H1 (cell line): ENCODE data around the gene HTR4. TPM values are rescaled to one million over a fixed set of nuclear protein-coding genes. Genes with fewer than 3 reads are reported as not detected.

ENCODE experiments used
- CTCF ChIA-PET: fragments of 300-600 bp; sonication (Branson Sonifier 250); formaldehyde crosslinking; loops from one replicate; lab custom pipeline; 2021; ENCODE audit not compliant: partially characterized antibody; lab: Charles Lee
- POLR2A ChIA-PET: fragments of 300-600 bp; sonication (Branson Sonifier 250); formaldehyde crosslinking; loops from one replicate; lab custom pipeline; 2021; ENCODE audit warnings: inconsistent platforms; ENCODE audit not compliant: partially characterized antibody; lab: Charles Lee
- DNase-seq, 2 experiments: peaks; one replicate each; pipeline versions ENCODE4 v3.0.0 to v3.0.0-alpha.2; 2010 to 2022; ENCODE audit warnings: low spot score in 2 of 2, low read depth in 1 of 2, mixed read lengths in 1 of 2
- FAIRE-seq: peaks from 2 replicates; lab custom pipeline; 2011; peaks lifted over from hg19 to GRCh38; lab: Jason Lieb, UNC
- H2AFZ ChIP-seq: 2 replicates; pipeline ENCODE4 v1.8.1; 2012; ENCODE audit warnings: low read length, inconsistent platforms
- H2AK5ac ChIP-seq: 2 replicates; pipeline ENCODE4 v1.6.1; 2013; ENCODE audit warnings: low read depth, low read length
- H2BK120ac ChIP-seq: replicated peaks from 2 replicates; pipeline ENCODE3; 2013; ENCODE audit warnings: low read depth, low read length, inconsistent platforms
- H2BK12ac ChIP-seq: 2 replicates; pipeline ENCODE4 v1.6.1; 2013; ENCODE audit warnings: low read depth, low read length
- H2BK15ac ChIP-seq: 2 replicates; pipeline ENCODE4 v1.6.1; 2013; ENCODE audit warnings: low read length
- H2BK20ac ChIP-seq: 2 replicates; pipeline ENCODE4 v1.6.1; 2013; ENCODE audit warnings: low read length
- H2BK5ac ChIP-seq: 2 replicates; pipeline ENCODE4 v1.6.1; 2013; ENCODE audit warnings: low read depth, low read length
- H3K14ac ChIP-seq: 2 replicates; pipeline ENCODE4 v1.6.1; 2013; ENCODE audit warnings: inconsistent platforms; ENCODE audit not compliant: insufficient read length
- H3K18ac ChIP-seq: 2 replicates; pipeline ENCODE4 v1.6.1; 2013; ENCODE audit warnings: low read length; ENCODE audit errors: extremely low read depth
- H3K23ac ChIP-seq: 2 replicates; pipeline ENCODE4 v1.6.1; 2013; ENCODE audit warnings: inconsistent platforms; ENCODE audit not compliant: insufficient read length
- H3K23me2 ChIP-seq: 2 replicates; pipeline ENCODE4 v1.6.1; 2013; ENCODE audit warnings: low read depth, low read length
- H3K27ac ChIP-seq: 2 replicates; pipeline ENCODE4 v1.6.1; 2011; ENCODE audit warnings: low read depth, low read length, inconsistent platforms
- H3K27me3 ChIP-seq, 4 experiments: replicated peaks in 1 of 4; 1 replicate in 1 of 4; 2 replicates in 3 of 4; pipeline versions ENCODE4 v1.6.1 to v1.8.1; 2011 to 2013; ENCODE audit warnings: low read length in 3 of 4, mild to moderate bottlenecking in 3 of 4, inconsistent platforms in 2 of 4, mixed read lengths in 2 of 4, moderate library complexity in 1 of 4; ENCODE audit not compliant: control insufficient read depth in 3 of 4, insufficient read depth in 3 of 4; ENCODE audit errors: extremely low read depth in 1 of 4
- H3K36me3 ChIP-seq, 4 experiments: 2 replicates each; pipeline versions ENCODE4 v1.6.1 to v1.8.1; 2011 to 2013; ENCODE audit warnings: mild to moderate bottlenecking in 4 of 4, low read length in 3 of 4, moderate library complexity in 2 of 4, control low read depth in 1 of 4, inconsistent platforms in 1 of 4; ENCODE audit not compliant: insufficient read depth in 4 of 4, control insufficient read depth in 2 of 4
- H3K4ac ChIP-seq: replicated peaks from 2 replicates; pipeline ENCODE3; 2013; ENCODE audit warnings: low read length, low read depth, mixed read lengths, inconsistent platforms; ENCODE audit not compliant: insufficient read length
- H3K4me1 ChIP-seq, 4 experiments: replicated peaks in 1 of 4; 1 replicate in 1 of 4; 2 replicates in 3 of 4; pipeline versions ENCODE4 v1.6.1 to v1.8.1; 2011 to 2013; ENCODE audit warnings: low read length in 3 of 4, inconsistent platforms in 2 of 4, mixed read lengths in 1 of 4; ENCODE audit not compliant: insufficient read depth in 4 of 4, control insufficient read depth in 3 of 4
- H3K4me2 ChIP-seq, 2 experiments: 2 replicates each; pipeline versions ENCODE4 v1.6.1 to v1.8.1; 2011 to 2013; ENCODE audit warnings: low read depth in 2 of 2, low read length in 2 of 2, control low read depth in 1 of 2, inconsistent platforms in 1 of 2, mild to moderate bottlenecking in 1 of 2; ENCODE audit not compliant: insufficient read depth in 1 of 2
- H3K4me3 ChIP-seq, 4 experiments: fragments of 200-600, 300-600 bp in 1 of 4; sonication (generic), shearing (Covaris generic), sonication (Bioruptor Twin) in 1 of 4; 2 replicates each; pipeline versions ENCODE4 v1.5.1 to v1.8.1; 2011 to 2016; ENCODE audit warnings: low read length in 4 of 4, low read depth in 3 of 4, control low read depth in 2 of 4, inconsistent platforms in 2 of 4, mild to moderate bottlenecking in 2 of 4, mixed read lengths in 1 of 4, moderate library complexity in 1 of 4; ENCODE audit not compliant: insufficient read depth in 2 of 4; ENCODE audit errors: extremely low read depth in 1 of 4
- H3K56ac ChIP-seq: replicated peaks from 2 replicates; pipeline ENCODE3; 2013; ENCODE audit warnings: low read depth, mild to moderate bottlenecking, mixed read lengths, low read length, inconsistent platforms; ENCODE audit not compliant: insufficient read length
- H3K79me1 ChIP-seq: 2 replicates; pipeline ENCODE4 v1.6.1; 2013; ENCODE audit warnings: low read depth, low read length, control low read depth
- H3K79me2 ChIP-seq, 2 experiments: 2 replicates each; pipeline versions ENCODE4 v1.6.1 to v1.8.1; 2012 to 2013; ENCODE audit warnings: low read length in 2 of 2, mild to moderate bottlenecking in 2 of 2, inconsistent platforms in 1 of 2; ENCODE audit not compliant: insufficient read depth in 2 of 2, control insufficient read depth in 1 of 2
- H3K9ac ChIP-seq, 4 experiments: replicated peaks in 1 of 4; 1 replicate in 1 of 4; 2 replicates in 3 of 4; pipeline versions ENCODE4 v1.6.1 to v1.8.1; 2011 to 2013; ENCODE audit warnings: low read depth in 3 of 4, low read length in 3 of 4, control low read depth in 2 of 4, mild to moderate bottlenecking in 2 of 4, moderate library complexity in 2 of 4, inconsistent platforms in 1 of 4; ENCODE audit errors: extremely low read depth in 1 of 4
- H3K9me3 ChIP-seq, 2 experiments: 2 replicates each; pipeline versions ENCODE4 v1.6.1 to v1.8.1; 2012 to 2013; ENCODE audit warnings: mild to moderate bottlenecking in 2 of 2, moderate library complexity in 2 of 2, control low read depth in 1 of 2, inconsistent platforms in 1 of 2, low read depth in 1 of 2, low read length in 1 of 2, mixed read lengths in 1 of 2; ENCODE audit not compliant: insufficient read depth in 2 of 2
- H4K20me1 ChIP-seq, 2 experiments: replicated peaks in 1 of 2; 2 replicates each; pipeline versions ENCODE3 to v1.8.1; 2011 to 2013; ENCODE audit warnings: inconsistent platforms in 2 of 2, low read length in 2 of 2, mild to moderate bottlenecking in 1 of 2; ENCODE audit not compliant: insufficient read depth in 2 of 2, control insufficient read depth in 1 of 2
- H4K5ac ChIP-seq: 2 replicates; pipeline ENCODE4 v1.6.1; 2013; ENCODE audit warnings: low read length, low read depth, mixed read lengths, inconsistent platforms; ENCODE audit not compliant: insufficient read length
- H4K8ac ChIP-seq: 2 replicates; pipeline ENCODE4 v1.8.0; 2013; ENCODE audit warnings: mild to moderate bottlenecking, moderate library complexity, low read length, inconsistent platforms; ENCODE audit not compliant: insufficient read depth; ENCODE audit errors: extremely low read depth
- H4K91ac ChIP-seq: replicated peaks from 2 replicates; pipeline ENCODE3; 2013; ENCODE audit warnings: low read length, mixed read lengths, inconsistent platforms; ENCODE audit not compliant: insufficient read length
- BACH1 ChIP-seq: IDR thresholded peaks from 2 replicates; pipeline ENCODE4 v1.6.1; 2012; ENCODE audit warnings: low read length, improper control_type of control experiment
- GABPA ChIP-seq: IDR thresholded peaks from 2 replicates; pipeline ENCODE4 v1.6.1; 2011; ENCODE audit warnings: mild to moderate bottlenecking, low read length, moderate library complexity, borderline replicate concordance; ENCODE audit not compliant: insufficient read depth
- HDAC2 ChIP-seq, 2 experiments: fragments of 300-600 bp in 1 of 2; sonication (generic) in 1 of 2; IDR thresholded peaks; 2 replicates each; pipeline ENCODE4 v1.6.1; 2011 to 2012; ENCODE audit warnings: low read depth in 2 of 2, low read length in 2 of 2, mild to moderate bottlenecking in 2 of 2, moderate library complexity in 2 of 2, borderline replicate concordance in 1 of 2, inconsistent platforms in 1 of 2
- HDAC6 ChIP-seq: IDR thresholded peaks from one replicate; pipeline ENCODE4 v1.7.1; 2012; ENCODE audit warnings: low read depth, mild to moderate bottlenecking, inconsistent platforms, low read length, moderate library complexity
- JUND ChIP-seq: IDR thresholded peaks from 2 replicates; pipeline ENCODE4 v1.6.1; 2011; ENCODE audit warnings: mild to moderate bottlenecking, improper control_type of control experiment, low read length
- MAFK ChIP-seq: IDR thresholded peaks from 2 replicates; pipeline ENCODE4 v1.6.1; 2012; ENCODE audit warnings: low read depth, mild to moderate bottlenecking, improper control_type of control experiment, low read length
- MAX ChIP-seq: IDR thresholded peaks from 2 replicates; pipeline ENCODE4 v1.6.1; 2012; ENCODE audit warnings: inconsistent platforms
- POLR2AphosphoS5 ChIP-seq: IDR thresholded peaks from 2 replicates; pipeline ENCODE4 v1.6.1; 2011; ENCODE audit warnings: low read depth, low read length
- RXRA ChIP-seq: IDR thresholded peaks from 2 replicates; pipeline ENCODE4 v1.6.1; 2011; ENCODE audit warnings: low read depth, mild to moderate bottlenecking, low read length, moderate library complexity; ENCODE audit not compliant: insufficient read depth
- SIN3A ChIP-seq, 2 experiments: IDR thresholded peaks in 1 of 2; conservative IDR thresholded peaks in 1 of 2; 2 replicates each; pipeline ENCODE4 v1.6.1; 2011 to 2012; ENCODE audit warnings: low read length in 2 of 2, improper control_type of control experiment in 1 of 2, low read depth in 1 of 2, mild to moderate bottlenecking in 1 of 2
- TBP ChIP-seq: IDR thresholded peaks from 2 replicates; pipeline ENCODE4 v1.6.1; 2011; ENCODE audit warnings: low read depth, low read length, improper control_type of control experiment
- USF2 ChIP-seq: IDR thresholded peaks from 2 replicates; pipeline ENCODE4 v1.6.1; 2011; ENCODE audit warnings: low read length, improper control_type of control experiment
- ZNF274 ChIP-seq: IDR thresholded peaks from 2 replicates; pipeline ENCODE4 v1.7.0; 2012; ENCODE audit warnings: low read length, borderline replicate concordance; ENCODE audit errors: extremely low read depth
- WGBS, 2 experiments: shearing (Covaris generic) in 1 of 2; methylation state at CpG; one replicate each; pipeline versions ENCODE4 v1.1.6 to v1.1.7; 2013 to 2015; ENCODE audit warnings: low lambda C conversion rate in 2 of 2, mixed read lengths in 2 of 2, inconsistent platforms in 1 of 2, low coverage in 1 of 2, missing lambda C conversion rate in 1 of 2; ENCODE audit not compliant: insufficient replicate concordance in 2 of 2, insufficient coverage in 1 of 2, insufficient read length in 1 of 2; ENCODE audit errors: extremely low coverage in 1 of 2, missing lambda C conversion rate in 1 of 2; 5-methylcytosine and 5-hydroxymethylcytosine counted together
- polyA plus RNA-seq, 7 experiments: library from polyadenylated mRNA; depleted of rRNA in 3 of 7; stranded (reverse) in 5 of 7; unstranded in 2 of 7; fragments of >200 nt in 5 of 7; fragments of 200-250 nt in 2 of 7; gene quantifications; 1 replicate in 5 of 7; 2 replicates in 1 of 7; 4 replicates in 1 of 7; pipeline versions ENCODE4 v1.2.1 to v1.2.3, GENCODE V29; 2011 to 2013; ENCODE audit warnings: missing spikeins in 2 of 7, mixed read lengths in 2 of 7
- total RNA-seq: library from RNA; stranded (reverse); fragmentation: NEBNext Ultra II Directional; extraction: Animal tissue kit (Norgen Biotek cat#: 25700); gene quantifications from 2 replicates; pipeline ENCODE4 v1.2.1, GENCODE V29; 2021

The HTR4 gene
- total and polyA plus RNA-seq, 2 of the 8 experiments (the other 6 are each of a cell fraction or from before 2014, with no cell fraction given): not detected

GRCh38 chr5:148497757-148498156 lies 156.6 kb downstream of the HTR4 start:
- Histone ChIP-seq H2AK5ac (no peak overlapping the region), H4K91ac (no peak overlapping the region), H4K8ac (no peak overlapping the region), H3K79me2 (no peaks in the 10 kb centered on the region), H2BK120ac (no peak overlapping the region), H3K4me2 (no peak overlapping the region), H3K9me3 (no peaks in the 10 kb centered on the region), H3K18ac (no peak overlapping the region), H3K79me1 (no peaks in the 10 kb centered on the region), H3K27me3 (no peaks in the 10 kb centered on the region), H3K4me1 (no peaks in the 10 kb centered on the region), H2BK5ac (no peak overlapping the region), H3K4me3 (no peak overlapping the region), H3K23me2 (no peaks in the 10 kb centered on the region), H2AFZ (no peak overlapping the region), H3K27ac (no peak overlapping the region), H3K9ac (no peak overlapping the region), H3K23ac (no peak overlapping the region), H4K20me1 (no peaks in the 10 kb centered on the region), H2BK12ac (no peak overlapping the region), H2BK20ac (no peak overlapping the region), H2BK15ac (no peak overlapping the region), H3K14ac (no peak overlapping the region), H3K4ac (no peak overlapping the region), H3K56ac (no peak overlapping the region), H4K5ac (no peak overlapping the region), H3K36me3 (no peaks in the 10 kb centered on the region)
- ChIA-PET CTCF (interaction anchor here (2.2 kb wide), 1 partner anchor 15 kb away, joined by 8 read pairs; no protein-coding TSS in a partner anchor), POLR2A (no interaction called here)
- DNase-seq (no peak), FAIRE-seq (no peak)
- WGBS, 2 experiments: 91% methylated on average over 1 of the region's 1 CpG; no CpG with 5 or more reads in 1 of the 2 experiments
- TF ChIP-seq USF2: no peak
- TF ChIP-seq GABPA: no peak
- TF ChIP-seq ZNF274: no peak
- no peak for TF ChIP-seq HDAC2 (IDR thresholded peaks at IDR 0.05; ENCODE audit: borderline replicate concordance in 1 of 2, low read depth in 2 of 2, low read length in 2 of 2)
- no peak for TF ChIP-seq POLR2AphosphoS5
- TF ChIP-seq RXRA: no peak
- no peak for TF ChIP-seq MAFK
- no peak for TF ChIP-seq BACH1
- no peak for TF ChIP-seq JUND
- no peak for TF ChIP-seq HDAC6
- TF ChIP-seq MAX: no peak
- TF ChIP-seq TBP: no peak
- no peak for TF ChIP-seq SIN3A (conservative IDR thresholded peaks at IDR 0.05 in 1 of 2, IDR thresholded peaks at IDR 0.05 in 1 of 2; ENCODE audit: low read depth in 1 of 2, low read length in 2 of 2)
